Activated naive CD8-positive, alpha-beta T cell treated with anti-CD3 and anti-CD28 coated beads for 36 hours (primary cell): ENCODE data around the gene ENTREP3. TPM values are rescaled to one million over a fixed set of nuclear protein-coding genes. Genes with fewer than 3 reads are reported as not detected.
A peak's percentile ranks its signal among the peaks of the same experiment; 100 is the strongest.
"Not testable (repeated sequence)": the region's sequence is repeated elsewhere in the genome, so short reads cannot be mapped to it uniquely, and the experiment has no call there.

Source experiments
- DNase-seq: peaks from one replicate; pipeline ENCODE4 v3.0.0; 2021
- H3K27ac Mint-ChIP-seq: one replicate; pipeline ENCODE4 v1.8.0; 2022; ENCODE audit warnings: mild to moderate bottlenecking, moderate library complexity, mixed read lengths
- H3K27me3 Mint-ChIP-seq: one replicate; pipeline ENCODE4 v1.8.0; 2022; ENCODE audit warnings: mild to moderate bottlenecking, mixed read lengths
- H3K36me3 Mint-ChIP-seq: one replicate; pipeline ENCODE4 v1.8.0; 2021; ENCODE audit warnings: mild to moderate bottlenecking, mixed read lengths
- H3K4me1 Mint-ChIP-seq: one replicate; pipeline ENCODE4 v1.8.0; 2021; ENCODE audit warnings: mixed read lengths
- H3K4me3 Mint-ChIP-seq: one replicate; pipeline ENCODE4 v1.8.0; 2022; ENCODE audit warnings: mild to moderate bottlenecking, moderate library complexity, mixed read lengths
- H3K9me3 Mint-ChIP-seq: one replicate; pipeline ENCODE4 v1.8.0; 2022; ENCODE audit warnings: mixed read lengths
- total RNA-seq, 2 experiments: library from RNA; stranded (reverse); gene quantifications; one replicate each; pipeline ENCODE4 v1.2.3, GENCODE V29; 2021

Gene ENTREP3
- total RNA-seq, 2 experiments from 2014 or later = 46.6 to 49.7 TPM

- no peaks in the 10 kb centered on the region for H3K27me3 Mint-ChIP-seq
- H3K9me3 Mint-ChIP-seq = no peaks in the 10 kb centered on the region
- peak overlapping the region; percentile 97 for H3K27ac Mint-ChIP-seq
- peaks cover 22% of the 10 kb centered on the region for H3K4me1 Mint-ChIP-seq
- H3K4me3 Mint-ChIP-seq = peak overlapping the region; percentile 95
- H3K36me3 Mint-ChIP-seq = peaks cover 12% of the 10 kb centered on the region
- DNase-seq = peak; percentile 99
Measured at GRCh38 chr1:155227261-155228095, 27.8 kb downstream of the ENTREP3 start.

DNA sequence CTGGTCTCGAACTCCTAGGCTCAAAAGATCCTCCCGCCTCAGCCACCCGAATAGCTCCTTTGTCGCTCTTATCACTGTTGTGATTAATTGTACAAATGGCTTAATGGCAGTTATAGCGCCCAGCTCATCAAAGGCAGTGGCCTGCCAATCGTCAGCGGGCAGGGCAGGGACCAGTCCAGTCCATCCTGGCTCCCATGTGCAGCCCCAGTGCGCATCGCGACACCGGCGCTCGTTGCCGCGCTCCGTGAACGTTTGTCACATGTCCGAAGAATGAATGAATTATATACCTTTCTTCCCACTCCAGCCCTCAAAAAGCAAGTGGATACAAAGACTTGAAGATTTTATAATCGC is 28.4 kb downstream of the ENTREP3 start:
- H3K27ac Mint-ChIP-seq = peak overlapping the region; percentile 97
- H3K36me3 Mint-ChIP-seq = peaks cover 12% of the 10 kb centered on the region
- no peaks in the 10 kb centered on the region for H3K27me3 Mint-ChIP-seq
- peak; percentile 67 for DNase-seq
- peaks cover 22% of the 10 kb centered on the region for H3K4me1 Mint-ChIP-seq
- H3K4me3 Mint-ChIP-seq = peak overlapping the region; percentile 95
- no peaks in the 10 kb centered on the region for H3K9me3 Mint-ChIP-seq

- peaks cover 22% of the 10 kb centered on the region for H3K4me1 Mint-ChIP-seq
- DNase-seq = peak; percentile 74
- peak overlapping the region; percentile 95 for H3K4me3 Mint-ChIP-seq
- H3K9me3 Mint-ChIP-seq = no peaks in the 10 kb centered on the region
- no peaks in the 10 kb centered on the region for H3K27me3 Mint-ChIP-seq
- peak overlapping the region; percentile 97 for H3K27ac Mint-ChIP-seq
- peaks cover 12% of the 10 kb centered on the region for H3K36me3 Mint-ChIP-seq
Measured at GRCh38 chr1:155226188-155226909, 28.9 kb downstream of the ENTREP3 start.

DNA sequence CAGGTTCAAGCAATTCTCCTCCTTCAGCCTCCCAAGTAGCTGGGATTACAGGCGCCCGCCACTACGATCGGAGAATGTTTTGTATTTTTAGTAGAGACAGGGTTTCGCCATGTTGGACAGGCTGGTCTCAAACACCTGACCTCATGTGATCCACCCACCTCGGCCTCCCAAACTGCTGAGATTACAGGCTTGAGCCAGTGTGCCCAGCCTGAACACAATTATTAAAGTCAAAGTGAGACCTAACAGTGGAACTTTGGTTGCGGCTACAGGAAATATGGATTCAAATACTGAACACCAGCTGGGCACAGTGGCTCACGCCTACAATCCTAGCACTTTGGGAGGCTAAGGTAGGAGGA is 29.9 kb downstream of the ENTREP3 start:
- Mint-ChIP-seq H3K4me3 (peak overlapping the region; percentile 95), H3K36me3 (peaks cover 12% of the 10 kb centered on the region), H3K4me1 (peaks cover 19% of the 10 kb centered on the region), H3K27ac (peak overlapping the region; percentile 97)
- not testable (repeated sequence) for H3K9me3 Mint-ChIP-seq, DNase-seq, H3K27me3 Mint-ChIP-seq

GRCh38 chr1:155223047-155223446 is 32.2 kb downstream of the ENTREP3 start:
- Mint-ChIP-seq H3K4me1 (peaks cover 33% of the 10 kb centered on the region), H3K27me3 (no peaks in the 10 kb centered on the region), H3K4me3 (no peak overlapping the region), H3K9me3 (no peaks in the 10 kb centered on the region), H3K36me3 (peaks cover 12% of the 10 kb centered on the region), H3K27ac (no peak overlapping the region)
- no peak for DNase-seq

GRCh38 chr1:155220211-155220965 is 34.9 kb downstream of the ENTREP3 start:
- not testable (repeated sequence) for H3K27me3 Mint-ChIP-seq, H3K27ac Mint-ChIP-seq, DNase-seq, H3K9me3 Mint-ChIP-seq, H3K36me3 Mint-ChIP-seq, H3K4me3 Mint-ChIP-seq
- H3K4me1 Mint-ChIP-seq = peaks cover 18% of the 10 kb centered on the region

DNA sequence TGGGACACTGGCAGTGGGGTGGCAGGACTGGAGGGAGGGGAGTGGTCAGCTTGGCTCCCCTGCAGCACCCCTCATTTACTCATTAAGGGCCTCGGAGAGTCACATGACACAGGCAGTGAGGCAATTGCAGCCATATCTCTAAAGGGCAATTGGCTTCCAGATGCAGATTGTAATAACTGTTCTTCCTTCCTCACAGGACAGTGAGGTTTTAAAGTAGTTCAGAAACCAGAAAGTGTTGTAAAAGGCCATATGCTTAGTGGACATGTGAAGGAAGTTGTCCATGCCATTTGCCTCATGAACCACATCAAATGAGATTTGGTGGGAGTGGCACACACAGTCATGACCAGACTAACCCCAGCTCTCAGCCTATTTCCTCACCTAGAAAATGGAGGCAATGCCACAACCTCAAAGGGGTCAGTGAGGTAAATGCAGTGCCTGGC is 35.7 kb downstream of the ENTREP3 start:
- peaks cover 5% of the 10 kb centered on the region for H3K36me3 Mint-ChIP-seq

GRCh38 chr1:155218854-155219591 is 36.3 kb downstream of the ENTREP3 start:
- H3K36me3 Mint-ChIP-seq = peaks cover 1% of the 10 kb centered on the region
- DNase-seq = no peak
- peak overlapping the region; percentile 43 for H3K27ac Mint-ChIP-seq
- H3K27me3 Mint-ChIP-seq = no peaks in the 10 kb centered on the region
- no peaks in the 10 kb centered on the region for H3K9me3 Mint-ChIP-seq
- H3K4me1 Mint-ChIP-seq = peaks cover 17% of the 10 kb centered on the region
- H3K4me3 Mint-ChIP-seq = peak overlapping the region; percentile 51

More for the DNA sequence above, 35.7 kb downstream of the ENTREP3 start:
- Mint-ChIP-seq H3K4me1 (peaks cover 17% of the 10 kb centered on the region), H3K27ac (no peak overlapping the region), H3K9me3 (no peaks in the 10 kb centered on the region), H3K27me3 (no peaks in the 10 kb centered on the region), H3K4me3 (peak overlapping the region; percentile 29)
- DNase-seq = no peak

DNA sequence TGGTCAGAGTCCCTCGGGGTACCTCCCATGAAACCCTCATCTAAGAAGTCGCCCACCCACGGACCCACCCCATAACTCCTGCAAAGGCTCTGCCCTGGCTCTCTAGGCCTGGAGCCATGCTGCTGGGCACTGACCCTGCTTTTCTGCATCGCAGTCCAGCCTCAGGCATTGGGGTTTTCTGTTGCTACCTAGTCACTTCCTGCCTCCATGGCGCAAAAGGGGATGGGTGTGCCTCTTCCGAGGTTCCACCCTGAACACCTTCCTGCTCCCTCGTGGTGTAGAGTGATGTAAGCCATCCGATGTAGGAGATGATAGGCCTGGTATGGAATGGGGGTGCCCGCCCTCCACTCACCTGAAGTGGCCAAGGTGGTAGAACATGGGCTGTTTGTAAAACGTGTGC is 40.6 kb downstream of the ENTREP3 start:
- not testable (repeated sequence) for H3K4me3 Mint-ChIP-seq, DNase-seq, H3K9me3 Mint-ChIP-seq, H3K27me3 Mint-ChIP-seq, H3K36me3 Mint-ChIP-seq
- Mint-ChIP-seq H3K27ac (peak overlapping the region; percentile 2), H3K4me1 (peaks cover 23% of the 10 kb centered on the region)

DNA sequence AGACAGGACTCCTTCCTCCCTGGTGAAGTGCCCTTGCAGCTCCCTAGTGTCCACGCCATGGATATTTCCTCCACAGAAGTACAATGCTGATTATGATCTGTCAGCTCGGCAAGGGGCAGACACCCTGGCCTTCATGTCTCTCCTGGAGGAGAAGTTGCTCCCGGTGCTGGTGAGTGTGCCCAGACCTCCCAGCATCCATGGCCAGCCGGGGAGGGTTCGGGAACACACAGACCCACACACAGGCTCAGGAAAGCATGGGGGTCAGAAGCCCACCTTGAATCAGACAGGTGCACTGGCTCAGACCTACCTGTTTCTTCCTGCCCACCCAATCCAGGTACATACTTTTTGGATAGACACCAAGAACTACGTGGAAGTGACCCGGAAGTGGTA is 43.2 kb downstream of the ENTREP3 start:
- H3K4me3 Mint-ChIP-seq, H3K27ac Mint-ChIP-seq, H3K27me3 Mint-ChIP-seq, H3K9me3 Mint-ChIP-seq, H3K36me3 Mint-ChIP-seq, DNase-seq: not testable (repeated sequence)
- H3K4me1 Mint-ChIP-seq = peaks cover 21% of the 10 kb centered on the region

DNA sequence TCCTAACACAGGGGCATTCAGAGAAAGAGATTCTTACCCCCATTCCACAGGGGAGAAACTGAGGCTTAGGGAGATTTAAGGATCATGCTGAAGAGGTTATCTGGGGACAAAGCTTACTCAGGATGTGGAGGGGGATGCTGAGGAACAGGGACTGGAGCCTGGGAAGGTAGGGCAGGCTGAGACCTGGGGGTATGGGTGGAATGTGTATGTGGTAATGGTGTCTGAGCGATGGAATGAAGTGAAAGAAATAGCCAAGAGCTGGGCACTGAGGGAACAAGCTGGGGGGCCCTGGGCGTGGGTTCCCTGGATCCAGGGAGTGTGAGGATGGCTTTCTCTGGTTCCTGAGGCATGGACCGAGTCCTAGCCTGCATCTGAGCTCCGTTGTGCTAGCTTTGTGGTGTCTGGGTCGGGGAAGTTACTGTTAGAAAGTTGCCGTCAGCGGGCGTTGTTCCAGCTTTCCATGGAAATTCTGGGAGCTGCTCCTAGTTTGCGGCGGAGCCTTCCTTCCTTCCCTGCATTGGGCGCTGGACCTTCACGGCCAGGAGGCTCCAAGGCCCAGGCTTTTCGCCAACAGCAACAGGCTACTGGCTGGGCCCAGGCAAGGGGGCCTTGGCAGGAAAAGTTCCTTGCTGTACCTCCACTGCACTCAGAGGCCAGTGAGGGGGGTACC is 43.8 kb downstream of the ENTREP3 start:
- H3K9me3 Mint-ChIP-seq, H3K4me3 Mint-ChIP-seq, H3K27ac Mint-ChIP-seq, H3K27me3 Mint-ChIP-seq, H3K36me3 Mint-ChIP-seq, DNase-seq: not testable (repeated sequence)
- peaks cover 25% of the 10 kb centered on the region for H3K4me1 Mint-ChIP-seq

DNA sequence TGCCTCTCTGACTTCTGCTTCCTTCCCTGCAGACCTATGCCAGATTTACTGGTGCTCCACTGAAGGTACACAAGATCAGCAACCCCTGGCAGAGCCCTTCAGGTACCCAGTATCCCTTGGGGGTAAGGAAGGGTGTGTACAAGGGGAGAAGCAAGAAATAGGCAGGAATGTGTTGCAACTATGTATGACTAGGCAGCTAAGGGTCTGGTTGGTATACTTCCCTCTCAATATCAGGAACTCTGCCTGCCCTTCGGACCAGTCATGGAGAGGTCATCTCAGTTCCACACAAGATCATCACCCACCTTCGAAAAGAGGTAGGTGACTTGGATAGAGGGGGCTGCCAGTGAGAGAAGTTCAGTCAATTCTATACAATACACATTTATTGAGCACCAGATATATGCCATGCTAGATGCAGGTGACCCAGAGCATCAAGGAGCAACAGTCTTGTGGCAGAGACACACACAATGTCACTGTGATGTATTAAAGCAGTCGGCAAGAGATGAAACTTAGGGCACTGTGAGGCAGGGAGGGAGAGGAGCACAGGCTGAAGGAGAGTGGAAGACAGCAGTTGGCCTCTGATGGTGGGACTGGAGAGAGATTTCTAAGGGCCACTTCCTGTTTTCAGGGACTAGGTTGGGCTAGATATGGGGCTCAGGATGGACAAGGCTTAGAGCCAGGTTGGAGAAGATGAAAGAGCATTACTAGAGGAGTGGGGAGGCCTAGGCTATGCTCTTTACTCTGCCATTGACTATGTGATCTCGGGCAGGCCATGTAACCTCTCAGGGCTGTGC is 44.8 kb downstream of the ENTREP3 start:
- Mint-ChIP-seq H3K4me1 (peaks cover 25% of the 10 kb centered on the region), H3K27me3 (no peaks in the 10 kb centered on the region), H3K27ac (peak overlapping the region; percentile 34), H3K9me3 (no peaks in the 10 kb centered on the region), H3K36me3 (no peaks in the 10 kb centered on the region), H3K4me3 (peak overlapping the region; percentile 93)
- no peak for DNase-seq

GRCh38 chr1:155209312-155209721 is 46.0 kb downstream of the ENTREP3 start:
- peaks cover 25% of the 10 kb centered on the region for H3K4me1 Mint-ChIP-seq

More at GRCh38 chr1:155209312-155209721, 46.0 kb downstream of the ENTREP3 start:
- H3K27ac Mint-ChIP-seq = peak overlapping the region; percentile 83
- DNase-seq = no peak
- H3K27me3 Mint-ChIP-seq = no peaks in the 10 kb centered on the region
- H3K36me3 Mint-ChIP-seq = no peaks in the 10 kb centered on the region
- no peaks in the 10 kb centered on the region for H3K9me3 Mint-ChIP-seq
- H3K4me3 Mint-ChIP-seq = peak overlapping the region; percentile 93
